Non-pigmented ciliary epithelial cell (primary cell): Measurements from ENCODE around the gene RBM22.
"Not testable (repeated sequence)": the region's sequence is repeated elsewhere in the genome, so short reads cannot be mapped to it uniquely, and the experiment has no call there.

Experiments used
- DNase-seq: peaks from one replicate; pipeline ENCODE4 v3.0.0-alpha.2; 2010; ENCODE audit warnings: low read depth

Gene RBM22

GRCh38 chr5:150700594-150701377, at the start of gene RBM22:
TSS of gene RBM22 (minus strand) at chr5:150701062. CDS start at chr5:150700985, 77 bp downstream.
- peak; percentile 48 for DNase-seq

- DNase-seq, result no peak
Measured at GRCh38 chr5:150750469-150750868, 49.6 kb upstream of the RBM22 start.

- DNase-seq, result not testable (repeated sequence)
Measured at GRCh38 chr5:150743142-150743488, 42.3 kb upstream of the RBM22 start.

- not testable (repeated sequence) for DNase-seq
Measured at GRCh38 chr5:150742455-150743141, 41.7 kb upstream of the RBM22 start.

- DNase-seq, result no peak
Measured at GRCh38 chr5:150740992-150741391, 40.1 kb upstream of the RBM22 start.

GRCh38 chr5:150738862-150739261, 38.0 kb upstream of the RBM22 start:
- DNase-seq, result no peak

- no peak for DNase-seq
Measured at GRCh38 chr5:150734579-150735384, 33.9 kb upstream of the RBM22 start.

- no peak for DNase-seq
Measured at GRCh38 chr5:150731669-150732242, 30.9 kb upstream of the RBM22 start.

GRCh38 chr5:150729859-150730258, 29.0 kb upstream of the RBM22 start:
- no peak for DNase-seq

GRCh38 chr5:150723845-150724244, 23.0 kb upstream of the RBM22 start:
- no peak for DNase-seq

- no peak for DNase-seq
Measured at GRCh38 chr5:150710165-150710564, 9.3 kb upstream of the RBM22 start.

- DNase-seq, result no peak
Measured at GRCh38 chr5:150706776-150707390, 6.0 kb upstream of the RBM22 start.

- DNase-seq, result no peak
Measured at GRCh38 chr5:150703762-150704161, 2.9 kb upstream of the RBM22 start.

GRCh38 chr5:150700246-150700593, 642 bp downstream of the RBM22 start:
- DNase-seq, result no peak

GRCh38 chr5:150694612-150695011, 6.2 kb downstream of the RBM22 start:
- no peak for DNase-seq

- DNase-seq, result no peak
Measured at GRCh38 chr5:150692276-150692675, 8.6 kb downstream of the RBM22 start.

- DNase-seq, result no peak
Measured at GRCh38 chr5:150690760-150691159, 10.1 kb downstream of the RBM22 start.

- no peak for DNase-seq
Measured at GRCh38 chr5:150689120-150689519, 11.7 kb downstream of the RBM22 start.

- DNase-seq, result no peak
Measured at GRCh38 chr5:150676578-150676977, 24.3 kb downstream of the RBM22 start.

- DNase-seq, result no peak
Measured at GRCh38 chr5:150675069-150675468, 25.8 kb downstream of the RBM22 start.

- DNase-seq, result no peak
Measured at GRCh38 chr5:150674341-150674821, 26.5 kb downstream of the RBM22 start.

- DNase-seq, result no peak
Measured at GRCh38 chr5:150672884-150673275, 28.0 kb downstream of the RBM22 start.
